ENCODE results near the gene OGG1. TPM values are rescaled to one million over a fixed set of nuclear protein-coding genes. Genes with fewer than 3 reads are reported as not detected.

Gene OGG1
- total RNA-seq = 33.7 TPM

DNA sequence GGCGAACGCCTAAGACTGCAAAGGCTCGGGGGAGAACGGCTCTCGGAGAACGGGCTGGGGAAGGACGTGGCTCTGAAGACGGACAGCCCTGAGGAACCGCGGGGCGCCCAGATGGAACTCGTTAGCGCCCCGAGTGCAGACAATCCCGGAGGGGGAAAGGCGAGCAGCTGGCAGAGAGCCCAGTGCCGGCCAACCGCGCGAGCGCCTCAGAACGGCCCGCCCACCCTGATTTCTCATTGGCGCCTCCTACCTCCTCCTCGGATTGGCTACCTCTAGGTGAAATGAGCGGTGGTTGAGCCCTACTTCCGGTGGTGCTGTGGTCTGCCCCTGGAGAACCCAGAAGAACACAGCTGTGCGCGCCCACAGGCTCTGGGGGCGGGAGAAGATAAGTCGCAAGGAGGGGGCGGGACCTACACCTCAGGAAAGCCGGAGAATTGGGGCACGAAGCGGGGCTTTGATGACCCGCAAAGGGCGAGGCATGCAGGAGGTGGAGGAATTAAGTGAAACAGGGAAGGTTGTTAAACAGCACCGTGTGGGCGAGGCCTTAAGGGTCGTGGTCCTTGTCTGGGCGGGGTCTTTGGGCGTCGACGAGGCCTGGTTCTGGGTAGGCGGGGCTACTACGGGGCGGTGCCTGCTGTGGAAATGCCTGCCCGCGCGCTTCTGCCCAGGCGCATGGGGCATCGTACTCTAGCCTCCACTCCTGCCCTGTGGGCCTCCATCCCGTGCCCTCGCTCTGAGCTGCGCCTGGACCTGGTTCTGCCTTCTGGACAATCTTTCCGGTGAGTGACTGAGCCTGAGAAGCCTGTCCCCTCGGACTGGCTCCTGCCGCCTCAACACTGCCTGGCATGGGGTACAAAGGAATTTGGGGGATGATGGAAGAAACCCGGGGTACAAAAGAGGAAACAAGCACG is at the start of gene OGG1:
Gene OGG1 (plus strand): TSS at position 308 of the 911 bp plus-strand sequence. CDS start 335 bp downstream, at position 643.

DNA sequence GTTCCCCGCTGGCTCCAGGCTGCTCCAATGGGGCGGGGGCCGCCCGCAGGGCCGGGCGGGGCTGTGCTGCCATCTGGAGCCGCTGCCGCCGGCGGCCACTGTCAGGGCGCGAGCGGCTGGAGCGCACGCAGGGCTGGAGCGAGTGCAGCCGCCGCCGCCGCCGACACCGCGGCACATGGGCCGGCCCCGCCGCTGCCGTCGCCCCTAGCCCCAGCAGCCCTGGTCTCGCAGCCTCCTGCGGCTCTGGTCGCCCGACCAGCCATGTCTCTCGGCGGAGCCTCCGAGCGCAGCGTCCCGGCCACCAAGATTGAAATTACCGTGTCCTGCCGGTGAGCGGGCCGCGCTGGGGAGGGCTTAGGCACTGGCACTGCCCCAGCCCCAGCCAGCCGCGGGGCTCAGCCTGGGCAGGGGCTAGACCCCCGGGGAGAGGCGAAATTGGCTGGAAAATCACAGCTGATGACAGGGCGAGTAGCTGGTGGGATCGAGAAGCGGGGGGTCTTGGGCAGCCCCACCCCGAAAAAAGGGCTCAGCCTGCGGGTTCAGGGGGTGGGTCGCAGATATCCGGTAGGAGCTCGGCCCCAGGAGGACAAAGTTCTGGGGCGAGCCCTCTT is 45.9 kb upstream of the OGG1 start, which contains the start of gene CPNE9:
Gene CPNE9 (plus strand): TSS at position 98 of the 611 bp plus-strand sequence. CDS start 164 bp downstream, at position 262.

DNA sequence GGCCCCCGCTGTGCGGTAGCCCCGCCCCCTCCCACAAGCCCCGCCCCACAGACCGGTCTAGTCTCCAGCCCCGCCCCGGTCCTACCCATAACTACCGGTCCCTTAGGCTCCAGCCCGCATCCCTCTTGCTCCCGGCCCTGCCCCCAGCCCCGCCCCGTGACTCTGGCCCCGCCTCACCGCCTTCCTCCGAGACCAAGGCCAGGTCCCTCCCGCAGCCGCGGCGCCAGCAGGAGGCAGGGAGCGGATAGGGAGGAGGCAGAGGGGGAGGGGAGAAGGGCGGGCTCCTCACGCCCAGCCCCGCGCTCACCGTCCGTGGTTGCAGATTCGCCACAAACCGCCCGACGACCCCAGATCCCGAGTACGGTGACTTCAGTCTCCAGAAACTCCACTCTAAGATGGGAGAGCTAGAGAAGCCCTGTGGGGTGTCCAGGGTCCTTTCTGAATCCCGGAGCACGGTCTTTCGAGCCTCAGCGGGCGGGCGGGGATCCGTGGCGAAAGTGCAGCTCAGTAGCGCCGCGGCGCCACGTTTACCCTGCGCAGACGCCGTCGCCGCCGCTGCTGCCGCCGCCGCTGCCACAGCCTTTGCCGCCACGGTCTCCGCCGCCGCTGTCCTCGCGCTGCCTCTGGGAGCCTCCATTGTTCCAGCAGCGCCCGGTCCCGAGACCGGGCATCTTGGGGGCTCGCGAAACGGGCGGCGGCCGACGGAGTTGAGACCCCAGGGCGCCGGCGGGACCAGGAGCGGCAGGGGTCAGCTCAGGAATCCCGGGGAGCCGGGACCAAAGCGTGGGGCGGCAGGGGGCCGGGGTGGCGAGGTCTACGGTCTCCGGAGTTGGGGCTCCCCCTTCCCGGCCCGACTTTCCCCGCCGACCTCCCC is 18.3 kb upstream of the OGG1 start, which contains the start of gene BRPF1:
Gene BRPF1 (plus strand): TSS at position 530 of the 874 bp plus-strand sequence. CDS start 2,406 bp downstream, outside the sequence.

DNA sequence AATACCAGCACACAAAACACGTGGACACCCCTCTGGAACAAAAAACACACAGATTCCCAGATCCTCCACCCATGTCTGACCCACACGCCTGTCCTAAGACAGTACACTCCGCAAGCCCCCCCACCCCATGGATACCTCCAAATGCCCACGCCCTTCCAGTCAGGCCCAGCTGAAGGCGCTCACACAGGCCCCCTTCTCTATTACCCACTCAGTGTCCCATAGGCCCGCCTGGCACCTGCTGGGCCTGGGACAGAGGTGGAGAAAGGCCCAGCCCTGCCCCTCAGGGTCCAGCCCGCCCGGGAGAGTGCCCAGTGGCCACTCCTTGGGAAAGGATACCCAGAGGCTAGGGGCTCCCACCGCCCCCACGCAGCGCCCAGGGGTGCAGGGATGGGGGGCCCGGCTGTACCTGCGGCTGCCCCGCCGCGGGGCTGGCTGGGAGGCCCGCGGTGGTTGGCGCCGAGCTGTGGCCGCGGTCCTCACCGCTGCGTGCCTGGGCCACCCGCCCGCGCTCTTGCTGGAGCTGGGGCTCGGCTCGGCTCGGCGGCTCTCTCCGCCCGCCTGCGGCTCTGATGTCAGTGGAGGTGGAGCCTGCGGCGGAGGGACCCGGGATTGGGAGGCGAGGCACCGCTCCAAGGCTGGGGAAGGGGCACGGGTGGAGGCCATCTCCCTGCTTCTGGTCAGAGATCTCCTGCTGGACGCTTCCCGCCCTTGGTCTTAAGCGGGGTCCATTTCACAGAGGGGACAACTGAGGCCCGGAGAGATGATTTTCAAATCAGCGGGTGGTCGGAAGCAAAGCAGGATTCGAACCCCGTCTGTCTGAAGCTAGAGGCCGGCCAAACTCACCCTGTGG is 19.9 kb downstream of the OGG1 start, which contains the start of gene CAMK1:
Gene CAMK1 (minus strand): TSS at position 522 of the 850 bp plus-strand sequence. CDS start 2,198 bp downstream, outside the sequence.

DNA sequence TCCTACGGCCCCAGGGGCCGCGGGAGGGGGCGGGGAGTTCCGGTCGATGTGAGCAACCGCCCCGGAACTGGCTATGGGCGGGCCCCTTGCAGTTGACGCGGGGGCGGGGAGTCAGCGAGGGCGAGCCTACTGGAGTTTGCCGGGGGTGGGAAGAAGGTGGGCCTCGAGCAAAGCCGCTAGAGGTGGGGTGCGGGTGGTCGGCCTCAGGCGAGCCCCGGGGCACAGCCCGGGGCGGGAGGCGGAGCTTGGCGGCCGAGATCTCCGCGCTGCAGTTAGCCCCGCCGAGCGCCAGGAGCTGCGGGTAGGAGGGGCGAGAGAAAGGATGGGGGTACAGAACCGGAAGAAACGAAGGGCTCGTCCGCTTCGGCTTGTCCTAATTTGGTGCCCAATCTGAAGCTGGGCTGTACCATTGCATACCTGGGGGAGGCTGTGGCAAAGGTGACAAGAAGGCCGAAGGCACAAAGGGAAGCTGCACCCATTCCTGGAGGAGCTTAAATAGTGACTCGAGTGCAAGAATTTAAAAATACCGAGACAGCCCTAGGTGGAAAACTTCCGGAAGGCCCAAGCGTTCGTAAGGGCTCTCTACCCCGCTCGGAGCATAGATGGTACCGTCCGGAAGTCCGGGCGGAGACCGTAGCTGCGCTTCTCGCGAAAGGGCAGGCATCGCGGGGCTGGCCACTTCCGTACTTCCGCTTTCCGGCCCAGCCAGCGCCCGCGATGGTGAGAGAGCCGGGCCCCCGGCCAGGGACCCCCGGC is 42.8 kb downstream of the OGG1 start, which contains the start of the genes ARPC4 and TADA3:
Gene ARPC4 (plus strand): TSS at position 678 of the 756 bp plus-strand sequence. CDS start 40 bp downstream, at position 718.
Gene TADA3 (minus strand): TSS at position 69 of the 756 bp plus-strand sequence. CDS start 1,007 bp downstream, outside the sequence.

Other genes starting within 250 kb of the OGG1 start
- gene LHFPL4, start 196.1 kb upstream of the OGG1 start, total RNA-seq = not detected
- gene MTMR14, start 100.4 kb upstream of the OGG1 start, total RNA-seq = 29.8 TPM
- 0.23 TPM for gene CPNE9, start 46.1 kb upstream of the OGG1 start, total RNA-seq
- gene BRPF1, start 18.2 kb upstream of the OGG1 start, total RNA-seq = 17.2 TPM
- 29.7 TPM for gene CAMK1, start 20.0 kb downstream of the OGG1 start, total RNA-seq
- 40.0 TPM for gene TADA3, start 42.5 kb downstream of the OGG1 start, total RNA-seq
- 103 TPM for gene ARPC4, start 43.1 kb downstream of the OGG1 start, total RNA-seq
- gene TTLL3, start 60.3 kb downstream of the OGG1 start, total RNA-seq = 70.1 TPM
- 24.3 TPM for gene RPUSD3, start 94.1 kb downstream of the OGG1 start, total RNA-seq
- 0.18 TPM for gene CIDEC, start 130.3 kb downstream of the OGG1 start, total RNA-seq
- 24.0 TPM for gene JAGN1, start 140.7 kb downstream of the OGG1 start, total RNA-seq
- 4.0 TPM for gene IL17RE, start 152.9 kb downstream of the OGG1 start, total RNA-seq
- 46.5 TPM for gene IL17RC, start 167.1 kb downstream of the OGG1 start, total RNA-seq
- 43.0 TPM for gene CRELD1, start 183.9 kb downstream of the OGG1 start, total RNA-seq
- gene PRRT3, start 202.5 kb downstream of the OGG1 start, total RNA-seq = 3.3 TPM
- 40.9 TPM for gene EMC3, start 236.9 kb downstream of the OGG1 start, total RNA-seq

Measured in metanephros (tissue), 1 donor.